Right renal pelvis (tissue), 4 donors: Measurements from ENCODE around the gene MAJIN. TPM values are rescaled to one million over a fixed set of nuclear protein-coding genes. Genes with fewer than 3 reads are reported as not detected.

Experiments
- DNase-seq, 4 donors: peaks; one replicate each; pipeline ENCODE4 v3.0.0-alpha.2; 2013; ENCODE audit warnings: low read depth in 4 of 4, low spot score in 3 of 4, missing footprints in 1 of 4
- polyA plus RNA-seq, 4 donors: library from polyadenylated mRNA; unstranded; fragments of 120-200 nt; gene quantifications; one replicate each; pipeline ENCODE4 v1.2.1, GENCODE V29; 2013; ENCODE audit not compliant: insufficient read length in 4 of 4

MAJIN gene
- polyA plus RNA-seq, 4 donors, result 0.80 to 1.5 (median 1.00) TPM

DNA sequence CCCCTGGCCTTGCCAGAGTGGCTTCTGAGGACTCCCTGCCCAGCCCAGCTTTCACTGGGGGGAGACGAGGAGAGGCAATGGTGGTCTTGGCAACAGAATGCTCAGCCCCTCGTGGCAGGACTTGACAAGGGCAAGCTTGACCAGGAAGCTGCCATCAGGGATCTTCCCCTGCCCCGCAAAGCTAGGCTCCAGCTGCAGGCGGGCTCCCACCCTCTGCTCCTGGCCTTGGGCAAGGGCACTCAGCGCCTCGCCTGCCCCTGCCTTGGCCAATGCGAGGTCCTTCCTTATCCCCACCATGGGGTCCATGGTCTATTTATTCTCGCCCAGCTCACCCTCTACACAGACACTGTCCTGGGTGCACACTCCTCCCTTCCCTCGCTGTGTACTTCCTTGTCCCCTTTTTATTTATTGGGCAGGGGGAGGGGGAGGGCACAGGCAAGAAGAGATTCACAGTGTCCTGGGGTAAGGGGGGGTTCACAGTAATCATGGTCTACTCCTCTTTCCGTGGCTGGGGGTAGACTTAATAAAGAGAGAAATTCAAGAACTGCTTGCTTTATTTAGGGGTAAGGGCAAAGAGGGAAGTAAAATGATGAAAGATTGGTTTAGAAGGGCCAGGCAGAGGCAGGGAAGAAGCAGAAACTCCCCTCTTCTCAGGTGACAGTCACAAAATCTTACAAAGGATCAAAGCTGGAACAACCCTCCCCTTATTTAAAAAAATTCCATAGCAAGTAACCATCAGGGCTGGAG, 37.8 kb downstream of the MAJIN start:
- DNase-seq, result no peak

DNA sequence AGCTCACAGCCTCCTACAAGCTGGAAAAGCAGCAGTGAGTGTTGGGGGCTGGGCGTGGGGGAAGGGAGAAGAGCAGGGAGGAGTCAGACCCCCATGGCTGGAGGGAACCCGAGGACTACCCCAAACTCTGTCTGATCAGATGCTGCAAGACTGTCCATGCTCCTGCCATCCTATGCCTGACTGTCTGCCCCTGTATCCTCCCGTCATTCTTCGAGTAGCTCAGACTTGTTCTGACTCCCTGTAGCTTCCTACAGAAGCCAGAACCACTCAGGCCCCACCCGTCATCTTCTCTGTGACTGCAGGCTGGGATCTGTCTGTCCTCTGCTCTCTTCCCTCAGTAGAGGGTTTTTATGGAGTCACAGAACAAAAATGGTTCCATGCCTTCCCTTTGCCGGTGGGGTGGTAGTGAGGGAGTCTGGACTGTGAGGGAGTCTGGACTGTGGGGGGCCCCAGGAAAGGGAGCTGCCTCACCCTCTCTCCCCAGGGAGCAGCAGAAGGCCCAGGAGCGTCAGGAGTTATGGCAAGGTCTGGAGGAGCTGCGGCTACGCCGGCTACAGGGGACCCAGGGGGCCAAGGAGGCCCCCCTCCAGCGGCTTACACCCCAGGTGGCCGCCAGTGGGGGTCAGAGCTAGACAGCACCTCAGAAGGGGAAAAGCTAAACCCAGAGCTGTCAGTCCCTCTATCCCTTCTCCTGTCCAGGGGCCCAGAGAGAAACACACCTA, 38.5 kb downstream of the MAJIN start:
- DNase-seq, result no peak

DNA sequence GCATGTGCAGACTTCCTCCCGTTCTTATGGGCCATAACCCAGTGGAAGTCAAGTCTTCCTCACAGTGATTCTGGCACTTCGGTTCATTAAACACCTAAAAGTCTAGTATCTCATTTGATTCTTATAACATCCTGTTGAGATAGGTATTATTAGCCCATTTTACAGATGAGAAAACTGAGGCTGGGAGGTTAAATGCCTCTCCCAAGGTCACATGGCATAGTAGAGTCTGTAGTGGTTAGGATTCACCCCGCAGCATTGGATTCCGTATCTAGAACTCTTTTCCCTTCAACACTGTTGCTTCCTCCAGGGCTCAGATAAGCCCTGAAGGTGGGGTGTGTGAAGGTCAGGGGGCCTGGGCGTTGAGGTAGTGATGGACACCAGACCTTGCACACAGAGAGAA, 39.6 kb downstream of the MAJIN start:
- no peak for DNase-seq

DNA sequence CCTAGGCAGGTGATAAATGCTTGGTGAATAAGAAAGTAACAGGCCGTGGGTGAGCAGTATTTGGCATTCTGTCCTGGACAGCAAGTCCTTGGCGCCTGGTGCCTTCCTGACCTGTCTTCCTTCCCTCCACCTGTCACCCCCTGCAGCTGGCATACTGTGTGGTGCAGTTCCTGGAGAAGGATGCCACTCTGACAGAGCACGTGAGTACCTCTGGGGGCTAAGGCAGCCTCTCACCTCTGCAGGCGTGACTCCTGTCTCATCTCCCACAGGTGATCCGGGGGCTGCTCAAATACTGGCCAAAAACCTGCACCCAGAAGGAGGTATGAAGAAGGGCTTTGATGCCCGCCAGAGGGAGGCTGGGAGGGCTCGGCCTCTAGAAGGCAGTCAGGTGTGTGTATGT, 40.6 kb downstream of the MAJIN start:
- DNase-seq, result no peak

DNA sequence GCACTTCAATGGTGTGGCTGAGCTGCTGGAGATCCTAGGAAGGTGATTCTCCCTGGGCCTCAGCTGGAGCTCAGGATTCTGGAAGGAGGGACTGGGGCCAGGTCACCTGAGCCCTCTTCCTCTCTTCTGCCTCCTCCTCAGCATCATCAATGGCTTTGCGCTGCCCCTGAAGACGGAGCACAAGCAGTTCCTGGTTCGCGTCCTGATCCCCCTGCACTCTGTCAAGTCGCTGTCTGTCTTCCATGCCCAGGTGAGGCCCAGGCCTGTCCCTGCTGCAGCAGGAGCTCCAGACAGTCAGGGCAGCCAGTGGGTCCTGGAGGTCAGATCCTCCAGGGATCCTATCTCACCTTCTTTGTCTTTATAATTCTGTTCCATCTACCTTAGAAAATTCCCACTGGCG, 41.6 kb downstream of the MAJIN start:
- DNase-seq, result no peak

DNA sequence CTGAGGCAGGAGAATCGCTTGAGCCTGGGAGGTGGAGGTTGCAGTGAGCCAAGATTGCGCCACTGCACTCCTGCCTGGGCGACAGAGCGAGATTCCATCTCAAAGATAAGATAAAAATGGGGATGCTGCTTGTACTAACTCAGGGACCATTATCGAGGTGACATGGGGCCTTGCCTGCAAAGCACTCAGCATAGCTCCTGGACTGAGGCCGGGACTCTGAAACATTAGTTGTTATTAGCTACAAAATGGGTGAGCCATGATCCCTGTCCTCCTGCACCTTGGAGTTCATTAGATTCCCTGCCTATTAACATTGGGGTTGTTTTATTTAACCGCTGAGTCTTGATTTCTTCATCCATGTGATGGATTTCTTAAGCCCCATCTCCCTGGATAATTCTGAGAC, 42.3 kb downstream of the MAJIN start:
- DNase-seq, result no peak

DNA sequence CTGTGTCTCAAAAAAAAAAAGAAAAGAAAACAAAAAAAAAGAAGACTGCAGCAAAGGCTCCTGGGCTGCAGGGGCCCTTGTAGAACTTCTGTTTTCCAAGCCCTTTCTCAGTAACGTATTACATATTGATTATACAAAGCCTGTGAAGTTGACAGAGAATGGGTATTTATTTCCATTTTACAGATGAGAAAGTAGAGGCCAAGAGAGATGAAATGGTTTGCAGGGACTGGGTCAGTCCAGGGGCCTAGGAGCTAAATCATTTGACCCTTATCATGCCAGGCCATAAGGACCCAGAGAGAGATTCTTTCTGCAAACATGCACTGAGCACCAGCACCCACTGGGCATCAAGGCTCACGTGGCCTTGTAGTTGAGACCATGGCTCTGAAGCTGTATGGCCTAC, 43.0 kb downstream of the MAJIN start:
- DNase-seq, result no peak

DNA sequence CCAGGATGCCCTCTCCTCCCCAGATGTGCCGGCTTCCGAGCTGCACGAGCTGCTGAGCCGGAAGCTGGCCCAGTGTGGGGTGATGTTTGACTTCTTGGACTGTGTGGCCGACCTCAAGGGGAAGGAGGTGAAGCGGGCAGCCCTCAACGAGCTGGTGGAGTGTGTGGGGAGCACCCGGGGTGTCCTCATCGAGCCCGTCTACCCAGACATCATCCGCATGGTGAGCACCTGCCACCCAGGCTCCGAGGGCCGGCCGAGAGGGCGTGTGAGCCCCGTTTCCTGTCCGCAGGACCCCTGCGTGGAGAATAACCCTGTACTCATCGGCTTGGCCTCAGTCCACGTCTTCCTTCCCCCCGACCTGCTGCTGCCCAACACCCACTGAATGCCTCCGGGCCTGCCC, 45.2 kb downstream of the MAJIN start:
- no peak for DNase-seq

DNA sequence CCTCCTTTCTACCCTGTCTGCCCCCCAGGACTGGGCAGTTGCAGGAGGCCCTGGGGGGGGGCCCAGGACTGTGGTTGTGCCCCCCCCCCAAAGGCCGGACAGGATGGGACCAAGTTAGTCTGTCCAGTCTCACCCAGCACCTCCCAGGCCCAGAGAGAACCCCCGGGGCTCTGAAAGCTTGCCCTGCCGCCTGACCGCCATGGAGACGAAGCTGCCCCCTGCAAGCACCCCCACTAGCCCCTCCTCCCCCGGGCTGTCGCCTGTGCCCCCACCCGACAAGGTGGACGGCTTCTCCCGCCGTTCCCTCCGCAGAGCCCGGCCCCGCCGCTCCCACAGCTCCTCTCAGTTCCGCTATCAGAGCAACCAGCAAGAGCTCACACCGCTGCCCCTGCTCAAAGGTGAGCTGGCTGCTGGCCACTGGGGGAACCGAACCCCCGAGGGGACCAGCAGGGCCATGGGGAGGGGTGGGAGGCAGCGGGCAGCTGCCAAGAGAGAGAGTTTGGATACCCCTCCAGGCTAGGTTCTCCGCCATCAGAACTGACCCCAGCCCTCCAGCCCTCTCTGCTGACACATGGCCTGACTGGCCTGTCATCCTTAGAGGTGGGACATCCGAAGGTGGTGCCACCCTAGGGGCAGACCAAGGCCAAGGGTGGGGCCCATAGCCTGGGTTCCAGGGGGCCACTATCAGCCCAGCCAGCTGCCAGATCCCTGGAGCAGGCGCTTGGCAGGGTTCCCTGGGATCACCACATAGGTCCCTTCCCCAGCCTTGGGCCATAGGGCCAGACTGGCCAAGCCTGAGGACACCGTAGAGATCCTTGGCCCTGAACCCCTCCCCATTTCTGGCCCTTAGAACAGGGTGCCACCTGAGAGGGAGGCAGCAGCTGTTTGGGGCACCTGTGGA, 46.1 kb downstream of the MAJIN start:
- DNase-seq, result no peak

DNA sequence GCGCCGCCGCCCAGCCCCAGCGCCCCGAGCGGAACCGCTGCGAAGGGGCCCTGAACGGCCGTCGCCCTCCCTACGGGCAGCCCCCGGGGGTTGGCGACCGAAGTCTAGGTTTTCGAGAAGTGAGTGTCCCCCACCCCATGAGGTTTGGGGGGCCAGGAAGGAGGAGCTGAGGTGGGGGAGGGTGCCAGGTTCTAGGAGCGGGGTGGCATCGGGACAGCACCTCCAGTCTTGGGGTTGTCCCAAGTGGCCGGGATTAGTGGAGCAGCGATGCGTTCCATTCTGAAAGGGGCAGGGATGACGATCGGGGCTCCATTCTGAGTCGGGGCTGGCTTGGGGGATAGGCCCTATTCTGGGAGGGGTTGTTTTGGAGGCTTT, 47.0 kb downstream of the MAJIN start:
- DNase-seq, result no peak

DNA sequence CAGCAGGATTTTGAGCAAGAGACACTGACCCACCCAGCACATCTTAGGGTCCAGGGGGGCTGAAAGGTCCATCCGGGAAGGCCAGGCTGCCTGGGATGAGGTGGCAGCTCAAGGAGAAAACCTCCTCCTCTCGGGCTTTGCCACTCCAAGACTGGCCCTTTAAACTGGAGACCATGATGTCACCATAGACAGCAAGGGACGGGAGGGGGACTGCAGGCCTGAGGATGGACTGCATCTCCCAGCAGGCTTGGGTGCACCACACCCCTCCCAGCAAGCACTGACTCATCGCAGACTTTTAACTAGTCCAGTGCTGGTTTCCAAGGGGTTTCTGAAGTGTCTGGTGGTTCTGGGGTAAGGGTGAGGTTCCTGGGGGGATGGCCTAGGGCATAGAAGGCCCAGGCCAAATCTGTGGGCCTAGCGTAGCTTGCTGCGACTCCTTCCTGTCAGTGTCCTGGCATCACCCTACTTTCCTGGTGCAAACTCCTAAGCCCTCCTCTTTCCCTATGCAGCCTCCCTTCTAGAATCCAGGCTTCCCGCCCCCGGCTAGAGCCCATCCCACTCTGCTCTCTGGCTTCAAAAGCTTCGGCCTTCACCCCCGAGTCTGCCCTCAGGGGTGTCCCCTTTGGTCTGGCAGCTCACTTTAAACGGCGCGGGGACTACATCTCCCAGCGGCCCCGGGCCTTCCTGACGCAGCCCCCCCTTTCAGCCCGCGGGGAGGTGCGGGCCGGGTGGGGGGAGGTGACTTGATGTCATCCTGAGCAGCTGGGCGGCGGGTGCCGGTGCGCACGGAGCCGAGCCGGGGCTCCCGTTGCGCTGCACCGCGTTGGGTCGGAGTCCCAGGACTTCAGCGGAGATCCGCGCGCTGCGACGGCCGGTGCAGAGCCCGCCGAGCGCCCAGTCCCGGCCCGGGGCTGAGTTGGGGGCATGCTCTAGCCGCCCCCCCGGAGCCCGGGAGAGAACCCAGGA, 47.7 kb downstream of the MAJIN start, which contains the start of gene PPP2R5B:
Gene PPP2R5B, plus strand, starts transcription at position 746 of the 966 bp plus-strand sequence. CDS start 1,046 bp downstream, outside the sequence.
- DNase-seq, result peak; percentile 74 to 80 (median 78)

DNA sequence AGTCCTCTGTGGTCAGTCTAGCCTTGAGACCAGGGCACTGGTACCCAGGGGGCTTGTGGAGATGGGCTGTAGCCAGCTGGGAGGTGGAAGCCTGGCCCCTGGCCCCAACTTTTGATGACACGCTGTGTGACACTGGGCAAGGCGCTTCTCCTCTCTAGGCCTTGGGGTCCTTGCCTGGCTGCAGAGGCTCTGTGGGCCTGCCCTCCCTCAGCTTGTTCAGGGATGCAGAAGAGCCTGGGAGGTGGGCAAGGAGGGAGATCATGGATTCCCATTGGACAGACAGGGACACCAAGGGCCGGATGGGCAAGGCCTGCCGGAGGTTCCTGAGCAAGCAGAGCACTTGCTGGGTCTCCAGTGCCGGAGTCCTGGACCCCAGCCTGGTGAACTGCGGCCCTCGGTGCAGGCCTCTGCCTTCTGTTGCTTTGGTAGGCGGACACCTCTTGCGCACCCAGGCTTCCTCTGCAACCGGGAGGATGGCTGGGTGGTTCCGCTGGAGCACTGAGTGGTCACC, 48.7 kb downstream of the MAJIN start:
- DNase-seq, result no peak

DNA sequence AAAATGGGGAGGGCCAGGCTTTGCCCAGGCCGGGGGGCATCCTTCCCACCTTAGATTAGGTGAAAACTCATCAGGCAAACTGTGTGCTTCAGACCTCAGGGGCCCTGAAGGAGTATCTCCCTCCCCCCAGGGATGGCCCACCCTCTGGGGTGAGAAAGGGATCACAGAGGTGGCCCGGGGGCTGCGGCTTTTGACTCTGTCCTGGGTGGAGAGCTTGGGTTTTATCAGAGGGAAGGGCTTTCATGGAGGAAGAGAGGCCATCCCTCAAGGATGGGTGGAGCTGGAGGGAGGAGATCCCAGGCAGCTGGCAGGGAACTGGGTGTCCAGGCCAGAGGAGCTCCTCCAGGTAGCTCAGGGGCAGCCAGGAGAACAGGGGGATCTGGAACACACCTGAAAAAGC, 50.5 kb downstream of the MAJIN start:
- no peak for DNase-seq

DNA sequence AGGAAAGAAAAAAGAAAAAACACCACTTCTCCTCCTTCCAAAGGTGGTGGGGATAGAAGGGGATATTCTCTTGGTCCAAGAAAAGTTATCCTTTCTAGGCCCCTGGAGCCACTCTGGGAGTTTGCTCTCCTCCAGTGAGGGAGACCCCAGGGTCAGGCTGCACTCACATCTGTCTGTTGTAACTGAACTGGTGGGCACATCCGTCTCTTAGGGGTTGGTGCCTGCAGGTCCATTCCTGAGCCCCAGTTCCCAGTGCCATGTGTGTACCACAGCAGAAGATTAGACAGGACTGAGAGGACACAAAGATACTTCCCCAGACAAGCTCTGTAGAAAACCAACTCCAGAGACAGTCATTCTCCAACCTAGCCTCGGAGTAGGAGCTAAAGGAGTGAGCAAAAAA, 51.8 kb downstream of the MAJIN start:
- DNase-seq, result no peak

DNA sequence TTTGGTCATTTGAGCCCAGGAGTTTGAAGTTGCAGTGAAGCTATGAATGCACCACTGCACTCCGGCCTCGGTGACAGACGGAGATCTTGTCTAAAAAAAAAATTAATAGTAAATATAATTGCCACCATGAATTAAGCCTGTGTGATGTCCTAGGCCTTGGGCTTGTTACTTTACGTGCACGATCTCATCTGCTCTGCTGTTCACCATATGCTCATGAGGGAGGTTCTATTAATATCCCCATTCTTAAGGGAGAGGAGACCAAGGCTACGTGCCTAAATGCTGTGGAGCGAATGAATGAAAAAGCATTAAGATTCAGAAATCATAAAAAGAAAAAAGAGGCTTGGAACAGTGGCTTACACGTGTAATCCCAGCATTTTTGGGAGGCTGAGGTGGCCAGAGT, 52.3 kb downstream of the MAJIN start:
- DNase-seq, result no peak

DNA sequence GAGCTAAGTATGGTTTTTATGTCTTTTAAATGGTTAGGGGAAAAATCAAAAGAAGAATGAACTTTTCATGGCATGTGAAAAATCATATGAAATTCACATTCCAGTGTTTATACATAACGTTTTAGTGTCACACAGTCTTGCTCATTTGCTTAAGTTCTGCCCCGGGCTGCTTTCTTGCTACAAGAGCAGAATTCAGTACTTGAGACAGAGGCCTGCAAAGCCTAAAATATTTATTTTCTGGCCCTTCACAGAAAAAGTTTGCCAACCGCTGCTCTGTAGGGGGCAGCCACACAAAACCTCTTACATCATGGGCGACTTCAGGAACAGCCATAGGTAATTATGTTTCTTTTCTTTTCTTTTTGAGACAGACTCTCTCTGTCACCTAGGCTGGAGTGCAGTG, 53.9 kb downstream of the MAJIN start:
- no peak for DNase-seq

DNA sequence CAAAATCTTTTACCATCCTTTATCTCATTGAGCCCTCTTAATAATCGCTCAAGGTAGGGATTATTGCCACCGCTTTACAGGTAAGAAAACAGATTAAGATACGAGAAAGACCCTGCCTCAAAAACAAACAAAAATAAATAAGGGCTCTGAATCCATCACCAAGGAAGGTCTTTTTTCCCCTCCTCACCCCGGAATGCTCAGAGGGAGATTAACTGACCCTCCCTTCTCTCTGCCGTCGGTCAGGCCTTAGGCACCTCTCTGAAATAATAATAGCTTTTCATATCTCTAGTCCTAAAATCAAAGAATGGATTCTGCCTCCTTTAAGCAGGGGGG, 54.3 kb downstream of the MAJIN start:
- DNase-seq, result no peak

DNA sequence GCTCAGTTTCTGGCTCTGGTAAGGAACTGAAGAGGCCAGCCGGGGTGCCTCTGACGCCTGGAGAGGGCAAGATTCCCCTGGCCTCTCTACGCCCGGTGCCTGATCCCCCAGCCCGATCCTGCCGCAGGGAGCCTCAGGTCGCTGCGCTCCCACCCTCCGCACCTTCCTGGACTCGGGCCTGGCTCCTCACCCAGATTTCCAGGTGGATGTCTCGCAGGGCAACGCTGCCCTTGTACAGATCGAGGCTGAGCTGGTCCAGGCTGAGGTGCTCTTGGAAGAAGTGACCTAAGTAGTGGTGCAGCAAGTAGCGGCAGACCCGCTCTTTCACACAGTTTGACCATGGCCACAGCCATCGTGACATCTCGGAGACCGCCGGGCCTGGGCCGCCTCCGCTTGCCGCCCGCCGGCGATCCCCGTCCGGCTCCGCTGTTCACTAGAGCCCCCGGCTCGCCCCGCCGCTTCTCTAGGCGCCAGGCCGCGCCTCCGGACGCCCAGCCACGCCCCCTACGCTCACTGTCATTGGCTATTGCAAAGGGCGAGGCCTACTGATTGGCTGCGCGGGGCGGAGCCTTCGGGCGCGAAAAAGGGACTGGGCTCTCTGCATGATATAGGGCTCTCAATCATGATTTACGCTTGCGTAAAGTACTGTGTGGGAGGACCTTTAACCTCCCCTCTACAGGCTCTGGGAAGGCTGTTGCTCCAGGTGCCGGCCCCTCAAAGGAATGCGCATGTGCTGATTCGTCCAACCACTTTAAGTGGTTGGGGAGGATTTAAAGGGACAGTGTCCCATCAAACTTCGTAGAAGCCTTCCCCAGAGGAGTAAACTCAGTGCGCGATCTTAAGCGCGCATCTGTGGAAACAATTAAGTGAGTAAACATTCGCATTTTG, 54.9 kb downstream of the MAJIN start, which contains the start of gene ATG2A:
Gene ATG2A, minus strand, starts transcription at position 435 of the 888 bp plus-strand sequence. Its CDS starts 74 bp downstream, at position 361.
- peak; percentile 97 to 99 (median 99) for DNase-seq
